HEK293 (cell line): ENCODE measurements around the gene IDH1.

Experiments used
- MYNN ChIP-seq: fragments of 450-650 bp; formaldehyde crosslinking; IDR thresholded peaks from 2 replicates; pipeline ENCODE4 v1.5.1; 2016; ENCODE audit warnings: missing biosample characterization, missing genetic modification characterization, borderline replicate concordance
- REST ChIP-seq: fragments of 450-650 bp; formaldehyde crosslinking; IDR thresholded peaks from 2 replicates; pipeline ENCODE4 v1.5.1; 2016; ENCODE audit warnings: missing biosample characterization, missing genetic modification characterization
- TCF7L2 ChIP-seq: IDR thresholded peaks from 2 replicates; pipeline ENCODE4 v1.6.1; 2011; ENCODE audit warnings: low read depth, mild to moderate bottlenecking, inconsistent platforms, low read length, moderate library complexity, borderline replicate concordance
- YY1 ChIP-seq: fragments of 450-650 bp; formaldehyde crosslinking; IDR thresholded peaks from 2 replicates; pipeline ENCODE4 v1.5.1; 2018; ENCODE audit warnings: missing biosample characterization, missing genetic modification characterization
- ZNF138 ChIP-seq: fragments of 450-650 bp; formaldehyde crosslinking; IDR thresholded peaks from 2 replicates; pipeline ENCODE4 v1.5.1; 2016; ENCODE audit warnings: missing biosample characterization, missing genetic modification characterization, borderline replicate concordance
- ZNF175 ChIP-seq: fragments of 450-650 bp; formaldehyde crosslinking; IDR thresholded peaks from 2 replicates; pipeline ENCODE4 v1.5.1; 2016; ENCODE audit warnings: missing biosample characterization, missing genetic modification characterization
- ZNF274 ChIP-seq, 2 experiments: fragments of 200-500 bp in 1 of 2; fragments of 450-650 bp in 1 of 2; sonication (Bioruptor generic) in 1 of 2; formaldehyde crosslinking in 1 of 2; IDR thresholded peaks; 2 replicates each; pipeline versions ENCODE4 v1.5.1 to v1.6.1; 2014 to 2016; ENCODE audit warnings: borderline replicate concordance in 1 of 2, inconsistent platforms in 1 of 2, low read length in 1 of 2, missing biosample characterization in 1 of 2, missing genetic modification characterization in 1 of 2

GRCh38 chr2:208295834-208296233 lies 41.0 kb upstream of the IDH1 start:
- TF ChIP-seq REST (tag by site-specific recombination), result no peak
- no peak for TF ChIP-seq YY1 (tag by site-specific recombination)
- no peak for TF ChIP-seq MYNN (tag by site-specific recombination)
- no peak for TF ChIP-seq ZNF274 (IDR thresholded peaks at IDR 0.05; ENCODE audit: low read length)
- TF ChIP-seq ZNF274 (tag by site-specific recombination; IDR thresholded peaks at IDR 0.05; ENCODE audit: borderline replicate concordance), result no peak
- TF ChIP-seq TCF7L2, result no peak
- TF ChIP-seq ZNF138, result no peak
- no peak for TF ChIP-seq ZNF175 (tag by site-specific recombination)
